Measurements from ENCODE around the gene LTF.
"Not testable (repeated sequence)": the region's sequence is repeated elsewhere in the genome, so short reads cannot be mapped to it uniquely, and the experiment has no call there.

LTF gene

GRCh38 chr3:46407970-46408369, 56.7 kb downstream of the LTF start:
- no peak for DNase-seq
- Mint-ChIP-seq H3K36me3 (ENCODE audit: low read depth) (no peaks in the 10 kb centered on the region), H3K27ac (no peak overlapping the region), H3K4me1 (peaks cover 44% of the 10 kb centered on the region), H3K4me3 (no peak overlapping the region), H3K9me3 (no peaks in the 10 kb centered on the region), H3K27me3 (ENCODE audit: low read depth, poor library complexity) (peaks cover 14% of the 10 kb centered on the region)
- no peak for TF ChIP-seq CTCF (IDR thresholded peaks at IDR 0.05)

GRCh38 chr3:46406788-46407611, 57.7 kb downstream of the LTF start, which contains the start of the genes CCR5AS and CCRL2:
Gene CCR5AS, minus strand, starts transcription at chr3:46407066.
Gene CCRL2, plus strand, starts transcription at chr3:46407259. Its CDS starts 821 bp downstream, at chr3:46408080.
- no peak within 1 kb of the TSS for H3K4me3 Mint-ChIP-seq
- H3K27me3 Mint-ChIP-seq (ENCODE audit: low read depth, poor library complexity): peaks cover 12% of the 10 kb centered on the region
- no peak for TF ChIP-seq CTCF (IDR thresholded peaks at IDR 0.05)
- no peaks in the 10 kb centered on the region for H3K36me3 Mint-ChIP-seq (ENCODE audit: low read depth)
- no peaks in the 10 kb centered on the region for H3K9me3 Mint-ChIP-seq
- peaks cover 44% of the 10 kb centered on the region for H3K4me1 Mint-ChIP-seq
- peak; percentile 9 for DNase-seq
- peak within 1 kb of the TSS; percentile 34 for H3K27ac Mint-ChIP-seq

GRCh38 chr3:46406443-46406787, 58.3 kb downstream of the LTF start:
- DNase-seq: no peak
- Mint-ChIP-seq H3K4me3 (no peak overlapping the region), H3K4me1 (peaks cover 44% of the 10 kb centered on the region), H3K27me3 (ENCODE audit: low read depth, poor library complexity) (peaks cover 12% of the 10 kb centered on the region), H3K9me3 (no peaks in the 10 kb centered on the region), H3K36me3 (ENCODE audit: low read depth) (no peaks in the 10 kb centered on the region), H3K27ac (peak overlapping the region; percentile 19)
- TF ChIP-seq CTCF (IDR thresholded peaks at IDR 0.05): no peak

GRCh38 chr3:46405301-46406019, 59.2 kb downstream of the LTF start:
- DNase-seq: no peak
- Mint-ChIP-seq H3K4me3 (no peak overlapping the region), H3K4me1 (peaks cover 44% of the 10 kb centered on the region), H3K36me3 (ENCODE audit: low read depth) (no peaks in the 10 kb centered on the region), H3K27ac (peak overlapping the region; percentile 71), H3K27me3 (ENCODE audit: low read depth, poor library complexity) (peaks cover 12% of the 10 kb centered on the region), H3K9me3 (no peaks in the 10 kb centered on the region)
- no peak for TF ChIP-seq CTCF (IDR thresholded peaks at IDR 0.05)

GRCh38 chr3:46402902-46403301, 61.8 kb downstream of the LTF start:
- H3K36me3 Mint-ChIP-seq (ENCODE audit: low read depth); H3K9me3 Mint-ChIP-seq; H3K4me3 Mint-ChIP-seq; DNase-seq; H3K27me3 Mint-ChIP-seq (ENCODE audit: low read depth, poor library complexity); H3K27ac Mint-ChIP-seq: not testable (repeated sequence)
- H3K4me1 Mint-ChIP-seq: peaks cover 41% of the 10 kb centered on the region

- Mint-ChIP-seq H3K9me3 (no peaks in the 10 kb centered on the region), H3K27ac (no peak overlapping the region), H3K4me3 (no peak overlapping the region), H3K4me1 (peaks cover 27% of the 10 kb centered on the region), H3K36me3 (ENCODE audit: low read depth) (no peaks in the 10 kb centered on the region), H3K27me3 (ENCODE audit: low read depth, poor library complexity) (peaks cover 6% of the 10 kb centered on the region)
- no peak for TF ChIP-seq CTCF (IDR thresholded peaks at IDR 0.05)
- DNase-seq: no peak
Measured at GRCh38 chr3:46401579-46401978, 63.1 kb downstream of the LTF start.

Measured in nephron progenitor cell (in vitro differentiated cells).